Activated CD4-positive, alpha-beta T cell treated with anti-CD3 and anti-CD28 coated beads for 24 hours (primary cell): ENCODE measurements around the gene ACADVL.
"Not testable (repeated sequence)": the region's sequence is repeated elsewhere in the genome, so short reads cannot be mapped to it uniquely, and the experiment has no call there.

Experiments used
- DNase-seq, 2 donors: peaks; one replicate each; pipeline ENCODE4 v3.0.0-alpha.2; 2020; ENCODE audit warnings: low read depth in 2 of 2

Gene ACADVL

GRCh38 chr17:7219812-7220592, at the start of gene ACADVL, which contains the start of gene DLG4:
Gene ACADVL, plus strand, starts transcription at chr17:7219938. Its CDS starts 47 bp downstream, at chr17:7219985.
Gene DLG4, minus strand, starts transcription at chr17:7219836.
- DNase-seq: peak; percentile 69 to 79

- not testable (repeated sequence) for DNase-seq
Observed at GRCh38 chr17:7172522-7173191, 47.1 kb upstream of the ACADVL start.

DNA sequence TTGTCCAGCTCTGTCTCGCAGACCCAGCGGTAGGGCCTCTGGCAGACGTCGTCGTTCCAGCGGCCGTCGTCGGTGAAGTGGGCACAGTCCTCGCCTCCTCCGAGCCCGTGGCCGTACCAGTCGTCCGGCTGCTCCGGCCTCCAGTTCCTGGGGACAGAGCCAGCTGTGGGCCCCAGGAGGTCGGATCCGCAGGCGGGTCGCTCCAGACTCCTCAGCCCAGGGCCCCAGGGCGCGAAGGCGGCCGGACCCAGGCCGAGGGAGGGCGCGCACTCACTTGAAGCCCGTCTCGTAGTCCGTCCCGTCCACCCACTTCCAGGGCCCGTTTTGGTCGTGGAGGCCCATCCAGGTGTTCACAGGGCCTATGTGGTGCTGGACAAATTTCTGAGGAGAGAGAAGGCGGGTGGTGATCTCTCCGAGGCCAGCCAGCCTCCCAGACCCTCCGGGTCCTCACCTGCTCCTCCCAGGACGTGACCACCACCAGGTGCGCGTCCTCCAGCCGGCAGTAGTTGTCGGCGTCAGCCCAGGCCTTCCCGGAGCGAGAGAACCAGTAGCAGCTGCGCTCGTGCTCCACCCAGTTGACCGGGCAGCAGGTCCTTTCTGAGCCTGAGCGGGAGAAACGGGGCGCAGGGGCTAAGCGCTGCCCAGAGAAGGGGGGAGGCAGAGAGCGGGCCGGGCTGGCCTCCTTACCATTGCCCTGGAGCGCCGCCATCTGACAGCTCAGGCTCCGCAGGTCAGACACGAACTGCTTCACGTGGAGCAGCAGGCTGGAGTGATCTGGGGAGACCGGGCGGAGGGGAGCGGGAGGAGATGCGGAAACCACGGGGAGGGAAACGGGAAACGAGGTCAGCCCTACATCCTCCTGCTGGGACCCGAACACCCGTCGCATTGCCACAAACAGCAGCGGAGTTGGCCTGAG, 45.8 kb upstream of the ACADVL start:
- DNase-seq: peak in 1 of 2 donors; percentile 39

GRCh38 chr17:7174603-7175326, 45.0 kb upstream of the ACADVL start:
- DNase-seq: no peak

GRCh38 chr17:7175330-7175733, 44.4 kb upstream of the ACADVL start:
- no peak for DNase-seq

GRCh38 chr17:7176107-7176840, 43.5 kb upstream of the ACADVL start:
- no peak for DNase-seq

- no peak for DNase-seq
Observed at GRCh38 chr17:7176841-7177190, 42.9 kb upstream of the ACADVL start.

- DNase-seq: peak; percentile 42 to 54
Observed at GRCh38 chr17:7177191-7177953, 42.4 kb upstream of the ACADVL start.

DNA sequence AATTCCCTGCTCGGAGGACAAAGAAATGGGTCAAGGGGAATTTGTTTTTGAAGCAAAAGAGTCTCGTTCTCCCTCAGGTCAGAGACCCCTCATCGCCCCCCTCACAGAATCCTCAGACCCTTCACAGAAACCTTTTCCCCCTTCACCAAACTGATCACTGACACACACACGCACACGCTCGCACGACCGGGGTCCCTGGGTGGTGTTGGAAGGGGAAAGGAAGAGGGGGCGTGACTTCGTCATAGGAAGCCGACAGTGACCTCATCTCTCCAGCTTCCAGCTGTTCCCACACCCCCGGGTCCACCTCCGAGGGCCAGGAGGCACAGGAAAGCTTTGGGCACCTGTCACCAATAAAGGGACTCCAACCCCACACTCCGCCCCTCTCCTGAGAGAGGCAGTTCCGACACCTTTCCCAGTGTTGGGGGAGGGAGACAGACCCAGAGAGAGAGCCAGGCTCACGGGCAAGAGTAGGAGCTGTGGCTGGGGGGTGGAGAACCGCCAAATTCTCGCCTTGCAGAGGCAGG, 41.7 kb upstream of the ACADVL start:
- no peak for DNase-seq

- no peak for DNase-seq
Observed at GRCh38 chr17:7178973-7179316, 40.8 kb upstream of the ACADVL start.

GRCh38 chr17:7179317-7180254, 40.2 kb upstream of the ACADVL start, which contains the start of gene ASGR1:
Gene ASGR1, minus strand, starts transcription at chr17:7179370. Its CDS starts 807 bp downstream, at chr17:7178563.
- no peak for DNase-seq

DNA sequence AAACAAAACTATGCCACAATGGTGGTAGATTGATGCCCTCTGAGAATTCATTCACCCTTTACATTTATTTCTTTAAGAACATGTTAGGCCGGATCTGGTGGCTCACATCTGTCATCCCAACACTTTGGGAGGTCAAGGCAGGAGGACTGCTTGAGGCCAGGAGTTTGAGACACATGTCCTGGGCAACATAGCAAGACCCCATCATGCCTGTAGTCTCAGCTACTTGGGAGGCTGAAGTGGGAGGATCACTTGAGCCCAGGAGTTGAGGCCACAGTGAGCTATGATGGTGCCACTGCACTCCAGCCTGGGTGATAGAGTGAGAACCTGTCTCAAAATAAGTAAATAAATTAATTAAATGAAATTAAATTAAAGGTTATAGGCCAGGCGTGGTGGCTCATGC, 37.6 kb upstream of the ACADVL start:
- DNase-seq: not testable (repeated sequence)

DNA sequence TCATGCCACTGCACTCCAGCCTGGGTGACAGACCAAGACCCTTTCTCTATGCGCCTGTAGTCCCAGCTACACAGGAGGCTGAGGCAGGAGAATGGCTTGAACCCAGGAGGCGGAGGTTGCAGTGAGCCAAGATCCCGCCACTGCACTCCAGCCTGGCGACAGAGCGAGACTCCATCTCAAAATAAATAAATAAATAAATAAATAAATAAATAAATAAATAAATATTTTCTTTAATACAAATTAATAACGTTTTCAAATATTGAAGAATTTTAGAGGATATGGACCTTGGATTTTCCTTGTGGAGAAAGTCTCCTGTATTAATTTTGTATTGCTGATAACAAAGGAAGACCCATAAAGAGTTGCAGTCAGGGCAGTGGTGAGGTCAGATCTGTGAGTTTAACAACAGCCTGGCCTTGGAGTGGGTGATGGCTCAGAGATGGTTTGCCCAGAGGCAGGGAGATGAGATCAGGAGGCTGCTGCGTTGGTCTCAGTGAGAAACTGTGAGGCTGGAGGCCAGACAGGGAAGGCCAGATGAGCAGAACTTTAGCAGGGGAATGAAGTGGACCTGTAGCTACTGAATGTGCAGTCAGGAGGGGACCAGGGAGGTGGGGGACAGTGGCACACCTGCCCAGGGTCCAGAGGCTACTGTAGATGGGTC, 36.2 kb upstream of the ACADVL start:
- DNase-seq: no peak

DNA sequence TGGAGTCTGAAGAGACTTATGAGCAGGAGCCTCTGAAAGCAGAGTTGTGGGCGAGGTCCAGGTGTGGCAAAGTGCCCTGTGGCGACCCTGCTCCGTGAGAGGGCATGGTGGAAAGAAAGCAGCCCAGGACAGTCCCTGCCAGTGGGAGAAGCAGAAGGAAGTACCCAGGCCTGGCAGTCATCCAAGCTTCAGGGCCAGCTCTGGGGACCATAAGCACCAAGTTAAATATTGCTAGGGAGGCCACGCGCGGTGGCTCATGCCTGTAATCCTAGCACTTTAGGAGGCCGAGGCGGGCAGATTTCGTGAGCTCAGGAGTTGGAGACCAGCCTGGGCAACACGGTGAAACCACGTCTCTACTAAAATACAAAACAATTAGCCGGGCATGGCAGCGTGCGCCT, 35.6 kb upstream of the ACADVL start:
- DNase-seq: no peak

DNA sequence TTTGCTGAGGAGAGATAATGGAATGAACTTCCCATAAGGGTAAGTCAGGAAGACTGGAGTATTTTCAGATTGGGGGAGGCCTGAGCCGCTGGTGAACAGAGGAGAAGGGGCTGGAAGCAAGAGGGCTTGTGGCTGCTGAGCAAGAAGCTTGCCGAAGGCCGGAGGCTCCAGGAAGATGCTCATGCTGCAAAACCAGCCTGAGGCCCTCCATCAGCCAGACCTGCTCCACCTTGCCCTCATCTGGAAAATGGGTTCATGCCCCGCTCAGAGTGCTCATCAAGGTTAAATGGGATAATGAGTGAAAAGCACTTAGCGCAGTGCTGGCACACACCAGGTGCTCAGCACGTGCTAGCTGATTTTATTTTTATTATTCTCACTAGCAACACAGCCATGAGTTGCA, 35.1 kb upstream of the ACADVL start:
- DNase-seq: no peak

DNA sequence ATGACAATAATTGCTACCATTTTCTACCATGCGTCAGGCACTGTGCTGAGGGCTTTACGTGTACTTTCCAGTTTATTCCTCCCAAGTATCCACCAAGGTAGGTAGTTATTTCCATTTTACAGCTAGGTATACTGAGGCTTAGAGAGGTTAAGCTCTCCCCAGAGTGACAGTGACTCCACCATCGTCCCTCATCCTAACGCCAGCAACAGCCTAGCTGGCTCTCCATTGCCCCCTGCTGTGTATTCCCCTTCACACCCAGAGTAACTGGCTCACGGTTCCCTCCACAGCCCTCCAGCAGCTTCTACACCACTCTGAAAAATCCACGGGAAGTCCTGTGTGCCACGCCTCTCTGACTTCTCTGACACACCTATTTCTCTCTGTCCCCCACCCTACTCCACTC, 33.5 kb upstream of the ACADVL start:
- DNase-seq: no peak

DNA sequence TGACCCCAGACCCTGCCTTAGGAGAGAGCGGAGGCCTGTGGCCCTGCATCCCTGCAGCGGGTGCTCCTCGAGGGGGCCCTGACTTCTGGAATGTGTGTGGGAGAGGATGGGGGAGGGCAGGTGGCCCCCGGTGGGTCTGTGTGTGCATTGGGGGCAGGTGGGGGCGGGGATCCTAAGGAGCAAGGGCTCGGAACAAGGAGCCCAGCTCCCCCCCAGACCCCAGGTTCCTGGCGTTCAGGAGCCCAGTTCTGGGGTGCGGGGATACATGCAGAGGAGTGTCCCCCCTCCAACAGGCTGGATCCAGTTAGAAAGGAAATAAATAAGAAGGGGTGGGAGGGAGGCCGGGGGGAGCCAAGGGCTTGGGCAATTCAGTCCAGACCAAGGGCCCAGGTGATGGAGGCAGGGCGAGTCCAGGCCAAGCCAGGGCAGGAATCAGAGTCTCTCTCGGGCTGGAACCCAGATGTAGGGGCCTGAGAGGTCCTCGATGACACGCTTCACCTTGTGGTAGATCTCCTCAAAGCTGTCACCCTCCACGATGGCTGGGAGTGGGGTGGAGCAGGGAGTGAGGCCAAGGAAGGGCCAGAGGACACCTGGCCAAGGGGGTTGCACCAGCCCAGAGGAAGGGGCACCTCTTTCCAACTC, 29.3 kb upstream of the ACADVL start:
- DNase-seq: no peak

DNA sequence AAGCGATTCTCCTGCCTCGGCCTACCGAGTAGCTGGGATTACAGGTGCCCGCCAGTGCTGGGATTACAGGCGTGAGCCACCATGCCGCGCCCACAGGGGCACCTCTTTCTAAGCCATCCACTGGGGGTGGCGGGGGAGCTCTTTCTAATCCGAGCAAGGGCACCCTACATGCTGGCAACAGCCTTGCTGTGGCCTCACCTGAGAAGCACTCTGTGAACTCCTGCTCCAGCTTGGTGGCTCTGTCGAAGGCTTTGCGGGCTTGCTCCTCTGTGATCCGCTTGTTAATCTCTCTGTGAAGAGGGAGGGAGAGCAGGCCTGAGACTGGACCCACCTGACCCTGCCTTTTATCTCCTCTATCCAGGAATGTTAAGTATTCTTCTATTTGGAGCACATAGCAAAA, 28.7 kb upstream of the ACADVL start:
- DNase-seq: no peak
